Ovary (tissue), 3 donors: ENCODE measurements around the gene GABRB3.

ENCODE experiments used
- POLR2A ChIP-seq: fragments of 450-650 bp; IDR thresholded peaks from one replicate; pipeline ENCODE4 v1.6.1; 2017; ENCODE audit warnings: antibody characterized with exemption, mild to moderate bottlenecking, moderate library complexity
- TF ChIP-seq, protein P1 (sequence below), 3 donors: fragments of 450-650 bp in 2 of 3; fragments of 200-600 bp in 1 of 3; IDR thresholded peaks; one replicate each; pipeline versions ENCODE4 v1.5.1 to v1.8.0; 2016 to 2022; ENCODE audit warnings: antibody characterized with exemption in 3 of 3, mild to moderate bottlenecking in 1 of 3
- donor health status: DM: no; HTN: no; CAD: no.

DNA sequence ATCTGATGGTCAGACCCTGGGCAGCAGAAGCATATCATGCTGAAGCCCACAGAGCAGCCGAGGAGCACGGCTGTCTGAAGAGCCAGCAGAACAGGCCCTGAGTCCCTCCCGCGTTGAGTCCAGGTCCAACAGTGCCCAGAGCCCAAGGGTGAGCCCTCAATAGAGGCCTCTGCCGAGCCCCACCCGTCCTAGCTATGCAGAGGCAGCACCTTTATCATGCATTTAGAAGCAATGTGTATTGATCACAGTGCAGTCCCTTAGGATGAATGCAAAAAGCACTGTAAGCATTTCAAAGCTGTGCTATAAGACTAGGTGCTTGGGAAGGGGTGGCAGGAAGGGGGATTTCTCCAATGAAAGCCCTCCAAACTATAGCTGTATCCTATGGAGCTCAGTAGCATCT is 208.5 kb downstream of the GABRB3 start:
- TF ChIP-seq, protein P1, sequence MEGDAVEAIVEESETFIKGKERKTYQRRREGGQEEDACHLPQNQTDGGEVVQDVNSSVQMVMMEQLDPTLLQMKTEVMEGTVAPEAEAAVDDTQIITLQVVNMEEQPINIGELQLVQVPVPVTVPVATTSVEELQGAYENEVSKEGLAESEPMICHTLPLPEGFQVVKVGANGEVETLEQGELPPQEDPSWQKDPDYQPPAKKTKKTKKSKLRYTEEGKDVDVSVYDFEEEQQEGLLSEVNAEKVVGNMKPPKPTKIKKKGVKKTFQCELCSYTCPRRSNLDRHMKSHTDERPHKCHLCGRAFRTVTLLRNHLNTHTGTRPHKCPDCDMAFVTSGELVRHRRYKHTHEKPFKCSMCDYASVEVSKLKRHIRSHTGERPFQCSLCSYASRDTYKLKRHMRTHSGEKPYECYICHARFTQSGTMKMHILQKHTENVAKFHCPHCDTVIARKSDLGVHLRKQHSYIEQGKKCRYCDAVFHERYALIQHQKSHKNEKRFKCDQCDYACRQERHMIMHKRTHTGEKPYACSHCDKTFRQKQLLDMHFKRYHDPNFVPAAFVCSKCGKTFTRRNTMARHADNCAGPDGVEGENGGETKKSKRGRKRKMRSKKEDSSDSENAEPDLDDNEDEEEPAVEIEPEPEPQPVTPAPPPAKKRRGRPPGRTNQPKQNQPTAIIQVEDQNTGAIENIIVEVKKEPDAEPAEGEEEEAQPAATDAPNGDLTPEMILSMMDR (IDR thresholded peaks at IDR 0.05): no peak
- no peak for TF ChIP-seq POLR2A
